WI38 (cell line): ENCODE data around the gene RAPGEF4.

Experiments
- H3K4me3 ChIP-seq: 2 replicates; pipeline ENCODE4 v1.5.1; 2011; ENCODE audit warnings: low read depth, mild to moderate bottlenecking, control low read depth, low read length
- CTCF ChIP-seq: IDR thresholded peaks from 2 replicates; pipeline ENCODE4 v1.5.1; 2012; ENCODE audit warnings: low read depth, mild to moderate bottlenecking, control low read depth, low read length

RAPGEF4 gene

GRCh38 chr2:172859581-172860335 lies 124.1 kb downstream of the RAPGEF4 start:
- TF ChIP-seq CTCF, result no peak
- peak overlapping the region; percentile 29 for H3K4me3 ChIP-seq

GRCh38 chr2:172860336-172860707 lies 124.7 kb downstream of the RAPGEF4 start:
- peak overlapping the region; percentile 29; the same call in 1 of the 2 replicates for H3K4me3 ChIP-seq
- no peak for TF ChIP-seq CTCF

- no peak for TF ChIP-seq CTCF
- H3K4me3 ChIP-seq, result no peak overlapping the region
Observed at GRCh38 chr2:172861098-172861497, 125.5 kb downstream of the RAPGEF4 start.

GRCh38 chr2:172861656-172862476 lies 126.2 kb downstream of the RAPGEF4 start:
- no peak for TF ChIP-seq CTCF
- no peak overlapping the region for H3K4me3 ChIP-seq

- H3K4me3 ChIP-seq, result no peak overlapping the region
- TF ChIP-seq CTCF, result no peak
Observed at GRCh38 chr2:172863341-172863740, 127.7 kb downstream of the RAPGEF4 start.

GRCh38 chr2:172864182-172864581 lies 128.5 kb downstream of the RAPGEF4 start:
- peak; percentile 80 for TF ChIP-seq CTCF
- H3K4me3 ChIP-seq, result no peak overlapping the region

GRCh38 chr2:172865422-172865821 lies 129.8 kb downstream of the RAPGEF4 start:
- peak; percentile 32 for TF ChIP-seq CTCF
- no peak overlapping the region for H3K4me3 ChIP-seq
